ENCODE measurements around the gene AGPS.

The AGPS gene

DNA sequence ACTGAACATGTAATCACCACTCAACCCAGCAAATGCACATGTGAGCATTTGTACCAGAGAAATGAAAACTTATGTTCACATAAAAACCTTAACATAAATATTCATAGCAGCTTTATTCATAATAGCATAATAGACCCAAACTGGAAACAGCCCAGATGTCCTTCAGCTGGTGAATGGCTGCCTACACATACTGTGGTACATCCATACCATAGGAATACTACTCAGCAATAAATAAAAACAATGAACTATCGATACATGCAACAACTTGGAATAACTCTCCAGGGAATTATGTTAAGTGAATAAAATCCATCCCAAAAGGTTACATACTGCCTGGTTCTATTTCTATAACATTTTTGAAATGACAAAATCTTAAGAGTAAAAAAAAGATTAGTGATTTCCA, 140.0 kb downstream of the AGPS start:
- H3K27me3 ChIP-seq (ENCODE audit: low read depth, low read length) = no peaks in the 10 kb centered on the region
- H3K36me3 ChIP-seq (ENCODE audit: control insufficient read depth in 1 of 2, insufficient read depth in 2 of 2, low read length in 2 of 2) = no peaks in the 10 kb centered on the region
- no peaks in the 10 kb centered on the region for H3K4me1 ChIP-seq (ENCODE audit: control insufficient read depth in 1 of 2, insufficient read depth in 2 of 2, low read length in 2 of 2)
- H3K4me3 ChIP-seq (ENCODE audit: low read depth in 1 of 2, low read length in 2 of 2) = no peak overlapping the region
- no peak overlapping the region for H3K27ac ChIP-seq (ENCODE audit: low read length)
- H3K9me3 ChIP-seq (ENCODE audit: control insufficient read depth in 1 of 2, low read length in 2 of 2) = no peaks in the 10 kb centered on the region

DNA sequence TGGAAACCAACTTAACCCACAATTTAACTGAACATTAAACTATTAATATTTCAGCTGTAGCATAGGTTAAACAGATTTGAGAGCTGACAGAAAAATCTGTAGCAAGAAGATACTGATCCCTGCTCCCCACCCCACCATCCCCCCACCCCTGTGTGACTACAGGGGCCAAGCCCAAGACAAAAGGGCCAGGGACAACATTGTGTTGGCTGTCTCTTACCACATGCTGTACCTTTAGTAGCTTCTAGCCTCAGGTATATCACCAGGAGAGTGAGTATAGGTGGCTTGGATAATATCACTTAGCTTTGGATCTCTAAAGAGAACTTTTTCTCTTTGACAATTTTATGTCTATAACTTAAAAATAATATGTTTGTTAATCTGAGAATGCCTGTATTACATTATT, 140.7 kb downstream of the AGPS start:
- no peaks in the 10 kb centered on the region for H3K4me1 ChIP-seq (ENCODE audit: control insufficient read depth in 1 of 2, insufficient read depth in 2 of 2, low read length in 2 of 2)
- H3K4me3 ChIP-seq (ENCODE audit: low read depth in 1 of 2, low read length in 2 of 2) = no peak overlapping the region
- H3K27ac ChIP-seq (ENCODE audit: low read length) = no peak overlapping the region
- H3K36me3 ChIP-seq (ENCODE audit: control insufficient read depth in 1 of 2, insufficient read depth in 2 of 2, low read length in 2 of 2) = no peaks in the 10 kb centered on the region
- H3K27me3 ChIP-seq (ENCODE audit: low read depth, low read length) = no peaks in the 10 kb centered on the region
- H3K9me3 ChIP-seq (ENCODE audit: control insufficient read depth in 1 of 2, low read length in 2 of 2) = no peaks in the 10 kb centered on the region

DNA sequence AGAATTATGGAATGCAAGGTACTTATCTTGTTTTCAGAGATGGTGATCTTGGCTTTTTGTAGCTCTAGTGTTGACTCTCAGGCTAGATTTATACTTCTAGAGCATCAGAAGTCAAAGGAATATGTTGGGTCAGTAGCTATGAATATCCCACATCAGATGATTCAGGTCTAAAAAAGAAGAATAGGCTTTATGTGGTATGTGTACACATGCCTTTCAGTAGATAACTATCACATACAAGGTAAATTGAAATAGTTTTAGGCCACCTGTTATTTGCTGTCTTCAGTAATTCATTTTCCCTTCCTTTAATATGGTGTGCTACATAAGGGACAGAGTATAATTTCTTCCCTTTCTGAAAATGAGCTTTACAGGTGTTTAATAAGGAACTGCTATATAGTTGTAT, 142.4 kb downstream of the AGPS start:
- no peaks in the 10 kb centered on the region for H3K27me3 ChIP-seq (ENCODE audit: low read depth, low read length)
- H3K4me1 ChIP-seq (ENCODE audit: control insufficient read depth in 1 of 2, insufficient read depth in 2 of 2, low read length in 2 of 2) = no peaks in the 10 kb centered on the region
- no peaks in the 10 kb centered on the region for H3K9me3 ChIP-seq (ENCODE audit: control insufficient read depth in 1 of 2, low read length in 2 of 2)
- H3K4me3 ChIP-seq (ENCODE audit: low read depth in 1 of 2, low read length in 2 of 2) = no peak overlapping the region
- H3K36me3 ChIP-seq (ENCODE audit: control insufficient read depth in 1 of 2, insufficient read depth in 2 of 2, low read length in 2 of 2) = no peaks in the 10 kb centered on the region
- H3K27ac ChIP-seq (ENCODE audit: low read length) = no peak overlapping the region

DNA sequence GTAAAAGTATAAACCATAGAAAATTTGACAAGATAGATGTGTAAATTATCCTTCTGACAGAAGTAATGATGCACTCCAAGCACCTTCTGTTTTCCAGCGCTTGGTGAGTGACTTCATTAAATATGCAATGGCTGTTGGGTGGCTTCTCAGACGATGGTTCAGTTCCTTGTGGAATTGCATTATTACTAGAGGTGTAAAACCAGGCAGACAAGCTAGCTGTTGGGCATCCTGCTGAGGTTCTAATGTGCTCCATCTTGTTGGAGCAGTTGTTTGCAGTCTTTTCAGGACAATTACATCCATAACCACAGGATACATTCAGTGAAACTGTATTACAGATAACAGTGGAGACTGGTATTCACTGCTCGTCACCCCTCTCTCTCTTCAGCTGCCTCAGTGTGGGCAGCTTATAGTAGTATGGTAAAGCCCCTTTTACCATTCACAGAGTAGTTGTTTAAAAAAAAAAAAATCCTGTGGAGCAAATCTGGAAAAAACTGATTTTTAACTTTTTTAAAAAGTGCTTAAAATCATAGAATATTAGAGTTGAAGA, 143.5 kb downstream of the AGPS start:
- Histone ChIP-seq H3K4me3 (ENCODE audit: low read depth in 1 of 2, low read length in 2 of 2) (no peak overlapping the region), H3K27me3 (ENCODE audit: low read depth, low read length) (no peaks in the 10 kb centered on the region), H3K36me3 (ENCODE audit: control insufficient read depth in 1 of 2, insufficient read depth in 2 of 2, low read length in 2 of 2) (no peaks in the 10 kb centered on the region), H3K9me3 (ENCODE audit: control insufficient read depth in 1 of 2, low read length in 2 of 2) (no peaks in the 10 kb centered on the region), H3K4me1 (ENCODE audit: control insufficient read depth in 1 of 2, insufficient read depth in 2 of 2, low read length in 2 of 2) (no peaks in the 10 kb centered on the region), H3K27ac (ENCODE audit: low read length) (no peak overlapping the region)

DNA sequence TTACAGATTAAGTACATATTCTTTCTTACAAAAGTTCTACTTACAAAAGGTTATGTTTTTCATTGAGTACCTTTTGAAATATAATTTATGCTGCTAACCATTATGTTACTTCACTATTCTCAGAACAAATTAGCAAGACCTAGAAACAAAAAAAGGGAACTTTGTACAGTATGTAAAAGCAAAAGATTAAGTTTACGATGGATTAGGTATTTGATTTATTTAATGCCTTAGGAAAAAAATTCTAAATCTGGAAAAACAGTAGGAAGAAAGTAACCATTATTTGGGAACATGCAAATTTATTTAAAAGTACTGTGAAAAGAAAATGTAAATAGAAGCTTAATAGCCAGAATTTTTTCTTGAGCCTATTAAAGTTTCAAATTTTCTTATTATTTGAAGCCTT, 144.6 kb downstream of the AGPS start:
- H3K9me3 ChIP-seq (ENCODE audit: control insufficient read depth in 1 of 2, low read length in 2 of 2) = no peaks in the 10 kb centered on the region
- H3K4me1 ChIP-seq (ENCODE audit: control insufficient read depth in 1 of 2, insufficient read depth in 2 of 2, low read length in 2 of 2) = peaks cover 0 to 3% of the 10 kb centered on the region in 2 donors
- H3K27me3 ChIP-seq (ENCODE audit: low read depth, low read length) = no peaks in the 10 kb centered on the region
- no peak overlapping the region for H3K27ac ChIP-seq (ENCODE audit: low read length)
- H3K4me3 ChIP-seq (ENCODE audit: low read depth in 1 of 2, low read length in 2 of 2) = no peak overlapping the region
- H3K36me3 ChIP-seq (ENCODE audit: control insufficient read depth in 1 of 2, insufficient read depth in 2 of 2, low read length in 2 of 2) = no peaks in the 10 kb centered on the region

DNA sequence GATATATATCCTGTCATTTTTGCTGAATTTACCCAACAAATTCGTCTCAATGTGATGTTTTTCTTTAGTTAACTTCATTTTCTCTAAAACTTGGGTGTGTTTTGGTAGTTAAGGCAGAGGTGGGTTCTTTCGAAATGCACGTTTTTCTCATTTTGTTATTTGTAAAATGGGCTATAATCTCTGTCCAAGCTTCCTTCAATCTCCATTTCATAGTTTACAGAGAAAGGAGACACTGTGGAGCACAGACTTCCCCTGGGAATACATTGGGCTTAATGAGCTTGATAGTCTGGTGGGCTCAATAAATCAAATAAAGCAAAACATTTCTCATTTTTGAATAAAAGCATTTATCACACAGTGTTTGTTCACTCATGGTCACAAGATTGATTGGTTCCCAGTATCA, 145.1 kb downstream of the AGPS start:
- H3K27me3 ChIP-seq (ENCODE audit: low read depth, low read length) = no peaks in the 10 kb centered on the region
- H3K4me1 ChIP-seq (ENCODE audit: control insufficient read depth in 1 of 2, insufficient read depth in 2 of 2, low read length in 2 of 2) = peaks cover 0 to 3% of the 10 kb centered on the region in 2 donors
- H3K27ac ChIP-seq (ENCODE audit: low read length) = no peak overlapping the region
- no peaks in the 10 kb centered on the region for H3K36me3 ChIP-seq (ENCODE audit: control insufficient read depth in 1 of 2, insufficient read depth in 2 of 2, low read length in 2 of 2)
- H3K9me3 ChIP-seq (ENCODE audit: control insufficient read depth in 1 of 2, low read length in 2 of 2) = no peaks in the 10 kb centered on the region
- no peak overlapping the region for H3K4me3 ChIP-seq (ENCODE audit: low read depth in 1 of 2, low read length in 2 of 2)

DNA sequence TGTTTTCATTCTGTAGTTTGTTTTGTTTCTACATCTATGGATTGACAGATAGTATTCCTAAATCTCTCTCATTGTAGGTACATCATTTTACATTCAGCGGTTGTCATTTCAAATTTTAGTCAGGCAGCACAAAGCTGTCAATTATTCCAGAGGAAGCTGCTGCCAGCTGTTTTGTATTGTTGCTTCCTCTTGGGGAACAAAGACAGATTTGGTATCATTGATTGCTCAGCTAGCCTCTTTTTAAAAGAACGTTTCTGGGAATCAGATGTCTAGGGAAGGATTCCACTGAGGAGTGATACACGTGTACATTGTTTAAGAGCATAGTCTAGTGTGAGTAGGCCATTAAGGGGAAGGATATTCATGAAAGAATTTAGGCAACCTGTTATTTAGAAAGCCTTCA, 145.8 kb downstream of the AGPS start:
- Histone ChIP-seq H3K27ac (ENCODE audit: low read length) (no peak overlapping the region), H3K4me1 (ENCODE audit: control insufficient read depth in 1 of 2, insufficient read depth in 2 of 2, low read length in 2 of 2) (peaks cover 0 to 5% of the 10 kb centered on the region in 2 donors), H3K9me3 (ENCODE audit: control insufficient read depth in 1 of 2, low read length in 2 of 2) (no peaks in the 10 kb centered on the region), H3K4me3 (ENCODE audit: low read depth in 1 of 2, low read length in 2 of 2) (no peak overlapping the region), H3K36me3 (ENCODE audit: control insufficient read depth in 1 of 2, insufficient read depth in 2 of 2, low read length in 2 of 2) (no peaks in the 10 kb centered on the region), H3K27me3 (ENCODE audit: low read depth, low read length) (no peaks in the 10 kb centered on the region)

DNA sequence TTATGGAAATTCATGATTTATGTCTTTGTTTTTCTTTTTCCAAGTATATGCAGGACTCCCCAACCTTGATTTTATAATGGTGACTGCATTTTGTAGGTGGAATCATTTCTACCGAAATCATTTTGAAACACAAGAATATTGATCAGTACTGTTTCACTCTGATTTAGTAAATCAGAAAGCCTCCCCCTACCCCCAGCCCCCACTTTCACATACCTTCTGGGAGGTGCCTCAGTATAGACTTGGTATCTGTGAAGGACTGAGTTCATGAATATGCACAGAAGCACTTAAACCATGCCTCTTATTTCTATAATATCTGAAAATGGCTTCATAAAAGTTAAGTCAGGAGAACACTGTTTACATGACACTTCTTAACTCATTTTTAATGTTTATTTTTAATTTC, 147.7 kb downstream of the AGPS start:
- no peak overlapping the region for H3K27ac ChIP-seq (ENCODE audit: low read length)
- H3K9me3 ChIP-seq (ENCODE audit: control insufficient read depth in 1 of 2, low read length in 2 of 2) = no peaks in the 10 kb centered on the region
- peaks cover 0 to 10% of the 10 kb centered on the region in 2 donors for H3K4me1 ChIP-seq (ENCODE audit: control insufficient read depth in 1 of 2, insufficient read depth in 2 of 2, low read length in 2 of 2)
- no peak overlapping the region for H3K4me3 ChIP-seq (ENCODE audit: low read depth in 1 of 2, low read length in 2 of 2)
- no peaks in the 10 kb centered on the region for H3K27me3 ChIP-seq (ENCODE audit: low read depth, low read length)
- H3K36me3 ChIP-seq (ENCODE audit: control insufficient read depth in 1 of 2, insufficient read depth in 2 of 2, low read length in 2 of 2) = no peaks in the 10 kb centered on the region

DNA sequence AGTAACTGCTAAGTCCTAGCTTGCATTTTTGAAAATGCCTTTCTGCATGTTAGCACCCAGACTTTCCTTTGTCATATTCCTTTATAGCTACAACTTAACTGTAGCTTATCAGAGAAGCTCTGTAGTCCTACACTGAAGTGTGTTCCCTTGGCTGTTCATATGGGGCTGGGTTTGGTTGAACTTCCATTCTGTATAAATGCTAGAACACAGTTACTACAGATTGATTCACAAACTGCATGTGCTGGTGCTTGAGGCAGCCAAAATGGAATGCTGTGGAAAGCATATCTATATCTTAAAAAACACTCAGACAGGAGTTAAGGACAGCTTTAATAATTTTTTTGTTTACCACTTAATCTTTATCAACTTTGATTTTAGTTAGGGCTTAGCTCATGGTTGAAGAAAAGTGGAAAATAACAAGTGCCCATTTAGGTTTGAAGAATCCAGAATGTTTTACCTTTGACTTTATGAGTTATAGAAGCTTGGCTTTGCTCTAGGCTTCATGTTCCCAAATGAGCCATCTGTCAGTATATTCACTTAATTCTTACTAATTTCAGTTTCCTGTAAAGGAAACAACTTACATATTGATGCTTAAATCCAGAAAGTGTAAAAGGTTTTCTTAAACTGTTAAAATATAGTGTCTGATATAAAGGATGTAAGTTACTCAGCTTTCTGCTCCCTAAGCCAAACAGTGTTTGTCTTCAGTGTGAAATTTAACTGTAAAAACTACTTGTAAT, 148.9 kb downstream of the AGPS start:
- H3K36me3 ChIP-seq (ENCODE audit: control insufficient read depth in 1 of 2, insufficient read depth in 2 of 2, low read length in 2 of 2) = no peaks in the 10 kb centered on the region
- no peaks in the 10 kb centered on the region for H3K9me3 ChIP-seq (ENCODE audit: control insufficient read depth in 1 of 2, low read length in 2 of 2)
- H3K4me3 ChIP-seq (ENCODE audit: low read depth in 1 of 2, low read length in 2 of 2) = no peak overlapping the region
- H3K4me1 ChIP-seq (ENCODE audit: control insufficient read depth in 1 of 2, insufficient read depth in 2 of 2, low read length in 2 of 2) = peaks cover 0 to 10% of the 10 kb centered on the region in 2 donors
- no peak overlapping the region for H3K27ac ChIP-seq (ENCODE audit: low read length)
- no peaks in the 10 kb centered on the region for H3K27me3 ChIP-seq (ENCODE audit: low read depth, low read length)

DNA sequence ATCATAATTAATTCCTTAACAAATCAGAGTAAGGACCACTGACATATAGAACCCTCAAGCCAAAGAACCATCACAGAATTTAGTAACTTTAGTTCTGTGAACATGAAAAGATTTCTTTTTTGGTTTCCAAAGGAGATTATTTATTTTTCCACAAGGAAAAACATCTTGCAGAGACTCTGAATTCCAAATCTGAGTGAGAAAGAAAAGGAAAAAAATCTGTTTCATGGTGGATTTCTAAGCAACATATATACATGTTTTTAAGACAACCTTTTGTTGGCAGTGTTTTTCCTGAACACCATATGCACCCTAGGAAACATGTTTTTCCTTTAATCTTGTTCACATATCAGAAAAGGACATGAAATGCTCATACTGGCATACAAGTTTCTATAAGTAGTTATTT, 149.8 kb downstream of the AGPS start:
- peaks cover 0 to 10% of the 10 kb centered on the region in 2 donors for H3K4me1 ChIP-seq (ENCODE audit: control insufficient read depth in 1 of 2, insufficient read depth in 2 of 2, low read length in 2 of 2)
- H3K27ac ChIP-seq (ENCODE audit: low read length) = no peak overlapping the region
- H3K4me3 ChIP-seq (ENCODE audit: low read depth in 1 of 2, low read length in 2 of 2) = no peak overlapping the region
- H3K27me3 ChIP-seq (ENCODE audit: low read depth, low read length) = no peaks in the 10 kb centered on the region
- no peaks in the 10 kb centered on the region for H3K36me3 ChIP-seq (ENCODE audit: control insufficient read depth in 1 of 2, insufficient read depth in 2 of 2, low read length in 2 of 2)
- H3K9me3 ChIP-seq (ENCODE audit: control insufficient read depth in 1 of 2, low read length in 2 of 2) = no peaks in the 10 kb centered on the region

DNA sequence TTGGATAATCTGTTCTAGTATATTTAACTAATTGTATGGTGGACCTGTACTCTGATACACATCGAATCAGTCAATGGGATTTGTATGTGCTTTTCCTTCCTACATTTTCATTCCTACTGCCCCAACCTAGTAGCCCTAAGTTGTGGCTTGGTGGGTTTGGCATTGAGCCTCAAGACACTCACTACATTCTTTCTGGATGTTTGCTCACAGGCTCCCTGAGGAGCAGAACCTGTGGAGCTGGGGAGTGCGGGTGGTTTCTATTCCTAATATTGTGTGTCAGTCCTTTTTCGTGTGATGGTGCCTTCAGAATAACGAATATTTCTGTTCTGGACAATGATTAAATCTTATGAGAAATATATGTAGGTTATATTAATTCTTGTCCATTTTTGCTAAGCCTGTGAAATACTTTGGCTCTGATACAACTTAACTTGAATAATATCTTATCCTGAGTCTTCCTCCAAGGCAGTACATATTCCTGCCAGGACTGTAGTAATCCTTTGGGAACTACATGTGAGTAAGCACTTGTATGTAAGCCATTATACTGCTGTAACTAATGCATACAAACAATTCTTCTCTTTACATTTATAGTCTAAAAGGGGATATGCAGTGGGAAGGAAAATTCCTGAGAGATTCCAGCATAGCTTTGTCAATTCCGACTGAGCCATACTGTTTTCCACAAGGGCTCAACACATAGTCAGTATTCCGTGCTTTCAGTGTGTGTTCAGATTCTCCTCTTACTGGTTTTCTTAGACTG, 150.6 kb downstream of the AGPS start:
- H3K27ac ChIP-seq (ENCODE audit: low read length) = no peak overlapping the region
- H3K4me3 ChIP-seq (ENCODE audit: low read depth in 1 of 2, low read length in 2 of 2) = no peak overlapping the region
- H3K9me3 ChIP-seq (ENCODE audit: control insufficient read depth in 1 of 2, low read length in 2 of 2) = no peaks in the 10 kb centered on the region
- H3K4me1 ChIP-seq (ENCODE audit: control insufficient read depth in 1 of 2, insufficient read depth in 2 of 2, low read length in 2 of 2) = peaks cover 0 to 10% of the 10 kb centered on the region in 2 donors
- H3K36me3 ChIP-seq (ENCODE audit: control insufficient read depth in 1 of 2, insufficient read depth in 2 of 2, low read length in 2 of 2) = no peaks in the 10 kb centered on the region
- H3K27me3 ChIP-seq (ENCODE audit: low read depth, low read length) = no peaks in the 10 kb centered on the region
